Hepatocyte (in vitro differentiated cells): Measurements from ENCODE around the gene C11orf52. TPM values are rescaled to one million over a fixed set of nuclear protein-coding genes. Genes with fewer than 3 reads are reported as not detected.
A peak's percentile ranks its signal among the peaks of the same experiment; 100 is the strongest.

ENCODE experiments used
- DNase-seq: peaks from one replicate; pipeline ENCODE4 v3.0.0-alpha.2; 2016; ENCODE audit warnings: low spot score
- H2AFZ ChIP-seq: fragments of 200-600 bp; sonication (generic); 2 replicates; pipeline ENCODE4 v1.6.0; 2016; ENCODE audit warnings: antibody characterized with exemption, mild to moderate bottlenecking
- H3K27ac ChIP-seq: fragments of 200-600 bp; sonication (generic); 2 replicates; pipeline ENCODE4 v1.5.1; 2016; ENCODE audit warnings: mild to moderate bottlenecking
- H3K27me3 ChIP-seq: fragments of 200-600 bp; sonication (generic); 2 replicates; pipeline ENCODE4 v1.6.1; 2016
- H3K36me3 ChIP-seq: fragments of 200-600 bp; sonication (generic); replicated peaks from 2 replicates; pipeline ENCODE4 v1.5.1; 2016; ENCODE audit warnings: low read depth; ENCODE audit not compliant: insufficient read depth
- H3K4me1 ChIP-seq: fragments of 200-600 bp; sonication (generic); 2 replicates; pipeline ENCODE4 v1.5.1; 2016; ENCODE audit warnings: mild to moderate bottlenecking, moderate library complexity; ENCODE audit not compliant: insufficient read depth
- H3K4me2 ChIP-seq: fragments of 200-600 bp; sonication (generic); 2 replicates; pipeline ENCODE4 v1.6.0; 2016
- H3K4me3 ChIP-seq: fragments of 200-600 bp; sonication (generic); 2 replicates; pipeline ENCODE4 v1.5.1; 2016; ENCODE audit warnings: mild to moderate bottlenecking
- H3K79me2 ChIP-seq: fragments of 200-600 bp; sonication (generic); 2 replicates; pipeline ENCODE4 v1.6.0; 2017; ENCODE audit warnings: mild to moderate bottlenecking
- H3K9me2 ChIP-seq: fragments of 200-600 bp; sonication (generic); replicated peaks from 2 replicates; pipeline ENCODE4 v1.6.0; 2017; ENCODE audit warnings: mild to moderate bottlenecking; ENCODE audit not compliant: insufficient read depth
- H3K9me3 ChIP-seq: fragments of 200-600 bp; sonication (generic); 2 replicates; pipeline ENCODE4 v1.5.1; 2016; ENCODE audit warnings: low read depth, mild to moderate bottlenecking
- H4K20me1 ChIP-seq: fragments of 200-600 bp; sonication (generic); 2 replicates; pipeline ENCODE4 v1.6.0; 2016; ENCODE audit warnings: mild to moderate bottlenecking; ENCODE audit not compliant: insufficient read depth, poor library complexity, severe bottlenecking
- CTCF ChIP-seq: fragments of 200-600 bp; sonication (generic); IDR thresholded peaks from 2 replicates; pipeline ENCODE4 v1.5.1; 2016; ENCODE audit warnings: antibody characterized with exemption, mild to moderate bottlenecking; ENCODE audit not compliant: poor library complexity
- EZH2 ChIP-seq: fragments of 200-600 bp; sonication (generic); IDR thresholded peaks from 2 replicates; pipeline ENCODE4 v1.6.1; 2016; ENCODE audit warnings: antibody characterized with exemption, mild to moderate bottlenecking, borderline replicate concordance
- EZH2phosphoT487 ChIP-seq: fragments of 200-600 bp; sonication (generic); IDR thresholded peaks from one replicate; pipeline ENCODE4 v1.6.1; 2018; ENCODE audit warnings: antibody characterized with exemption, mild to moderate bottlenecking, low read depth, moderate library complexity; ENCODE audit not compliant: unreplicated experiment, severe bottlenecking
- WGBS: methylation state at CpG from one replicate; pipeline ENCODE4 v1.1.6; 2016; ENCODE audit warnings: low lambda C conversion rate; ENCODE audit errors: missing lambda C conversion rate; 5-methylcytosine and 5-hydroxymethylcytosine counted together
- polyA plus RNA-seq: library from polyadenylated mRNA; unstranded; fragments of >200 nt; fragmentation: Nextera tagmentation; extraction: Ambion mirVana; gene quantifications from 2 replicates; pipeline ENCODE4 v1.2.1, GENCODE V29; 2016
- total RNA-seq: library from RNA; depleted of rRNA; stranded (reverse); fragments of >200 nt; gene quantifications from 2 replicates; pipeline ENCODE4 v1.2.3, GENCODE V29; 2014

Gene C11orf52
- total and polyA plus RNA-seq, 2 experiments from 2014 or later, result 14.8 to 23.7 TPM

GRCh38 chr11:111936040-111936540 is 17.4 kb downstream of the C11orf52 start:
- no peaks in the 10 kb centered on the region for H3K27me3 ChIP-seq
- peak overlapping the region; percentile 73 for H3K4me3 ChIP-seq
- 45% methylated on average over 3 of the region's 3 CpGs for WGBS
- no peaks in the 10 kb centered on the region for H3K79me2 ChIP-seq
- H3K4me2 ChIP-seq, result peak overlapping the region; percentile 78
- H3K36me3 ChIP-seq, result no peaks in the 10 kb centered on the region
- no peaks in the 10 kb centered on the region for H3K9me2 ChIP-seq
- H4K20me1 ChIP-seq, result no peaks in the 10 kb centered on the region
- TF ChIP-seq EZH2, result no peak
- TF ChIP-seq CTCF, result no peak
- TF ChIP-seq EZH2phosphoT487, result no peak
- peak overlapping the region; percentile 87 for H2AFZ ChIP-seq
- no peaks in the 10 kb centered on the region for H3K9me3 ChIP-seq
- no peak for DNase-seq
- peaks cover 16% of the 10 kb centered on the region for H3K4me1 ChIP-seq
- peak overlapping the region; percentile 84 for H3K27ac ChIP-seq

- no peaks in the 10 kb centered on the region for H3K79me2 ChIP-seq
- peak overlapping the region; percentile 87 for H2AFZ ChIP-seq
Measured at GRCh38 chr11:111937461-111937769, 18.7 kb downstream of the C11orf52 start.

GRCh38 chr11:111937844-111938243 is 19.1 kb downstream of the C11orf52 start:
- Histone ChIP-seq H3K36me3 (no peaks in the 10 kb centered on the region), H3K4me3 (peak overlapping the region; percentile 73), H3K27ac (peak overlapping the region; percentile 84), H3K27me3 (no peaks in the 10 kb centered on the region), H2AFZ (peak overlapping the region; percentile 87), H3K9me2 (no peaks in the 10 kb centered on the region), H3K4me2 (peak overlapping the region; percentile 78), H3K9me3 (no peaks in the 10 kb centered on the region), H3K4me1 (peaks cover 16% of the 10 kb centered on the region), H4K20me1 (no peaks in the 10 kb centered on the region), H3K79me2 (no peaks in the 10 kb centered on the region)
- TF ChIP-seq EZH2, result no peak
- TF ChIP-seq CTCF, result no peak
- TF ChIP-seq EZH2phosphoT487, result no peak
- WGBS, result 69% methylated on average over 7 of the region's 7 CpGs
- no peak for DNase-seq

More at GRCh38 chr11:111937461-111937769, 18.7 kb downstream of the C11orf52 start:
- H3K27ac ChIP-seq, result peak overlapping the region; percentile 84
- no peaks in the 10 kb centered on the region for H3K36me3 ChIP-seq
- H3K4me1 ChIP-seq, result peaks cover 16% of the 10 kb centered on the region
- no peaks in the 10 kb centered on the region for H3K9me3 ChIP-seq
- DNase-seq, result no peak
- TF ChIP-seq CTCF, result no peak
- TF ChIP-seq EZH2, result no peak
- no peak for TF ChIP-seq EZH2phosphoT487
- H3K27me3 ChIP-seq, result no peaks in the 10 kb centered on the region
- peak overlapping the region; percentile 73 for H3K4me3 ChIP-seq
- 3% methylated on average over 4 of the region's 9 CpGs for WGBS
- H3K4me2 ChIP-seq, result peak overlapping the region; percentile 78
- H3K9me2 ChIP-seq, result no peaks in the 10 kb centered on the region
- no peaks in the 10 kb centered on the region for H4K20me1 ChIP-seq
